Activated effector memory CD4-positive, alpha-beta T cell treated with Interleukin-2 at 50 U/mL for 16 hours (primary cell): ENCODE results near the gene IL7R.
"Not testable (repeated sequence)": the region's sequence is repeated elsewhere in the genome, so short reads cannot be mapped to it uniquely, and the experiment has no call there.

ENCODE experiments used
- DNase-seq: peaks from one replicate; pipeline ENCODE4 v3.0.0-alpha.2; 2020

IL7R gene

DNA sequence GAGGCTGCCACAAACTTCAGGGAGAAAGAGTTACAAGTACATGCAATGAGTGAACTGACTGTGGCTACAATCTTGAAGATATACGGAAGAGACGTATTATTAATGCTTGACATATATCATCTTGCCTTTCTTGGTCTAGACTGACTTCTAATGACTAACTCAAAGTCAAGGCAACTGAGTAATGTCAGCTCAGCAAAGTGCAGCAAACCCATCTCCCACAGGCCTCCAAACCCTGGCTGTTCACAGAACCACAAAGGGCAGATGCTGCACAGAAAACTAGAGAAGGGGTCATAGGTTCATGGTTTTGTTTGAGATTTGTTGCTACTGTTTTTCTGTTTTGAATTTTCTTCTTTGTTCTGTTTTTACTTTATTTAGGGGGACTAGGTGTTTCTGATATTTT lies 21.0 kb downstream of the IL7R start:
- DNase-seq: no peak

DNA sequence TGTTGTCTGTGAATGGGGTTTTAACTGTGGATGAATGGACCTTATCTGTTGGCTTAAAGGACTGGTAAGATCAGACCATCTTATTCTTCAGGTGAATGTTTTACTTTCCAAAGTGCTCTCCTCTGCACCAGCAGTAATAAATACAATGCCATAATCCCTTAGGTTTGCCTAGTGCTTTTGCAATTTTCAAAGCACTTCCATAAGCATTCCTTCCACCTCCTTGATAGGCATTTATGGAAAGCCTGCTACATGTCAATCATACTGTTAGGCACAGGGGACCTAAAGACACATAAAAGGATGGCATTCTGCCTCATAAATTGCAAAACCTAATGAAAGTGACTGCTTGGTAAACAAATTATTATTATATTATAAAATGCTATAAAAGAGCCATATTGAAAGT lies 21.4 kb downstream of the IL7R start:
- DNase-seq: no peak

DNA sequence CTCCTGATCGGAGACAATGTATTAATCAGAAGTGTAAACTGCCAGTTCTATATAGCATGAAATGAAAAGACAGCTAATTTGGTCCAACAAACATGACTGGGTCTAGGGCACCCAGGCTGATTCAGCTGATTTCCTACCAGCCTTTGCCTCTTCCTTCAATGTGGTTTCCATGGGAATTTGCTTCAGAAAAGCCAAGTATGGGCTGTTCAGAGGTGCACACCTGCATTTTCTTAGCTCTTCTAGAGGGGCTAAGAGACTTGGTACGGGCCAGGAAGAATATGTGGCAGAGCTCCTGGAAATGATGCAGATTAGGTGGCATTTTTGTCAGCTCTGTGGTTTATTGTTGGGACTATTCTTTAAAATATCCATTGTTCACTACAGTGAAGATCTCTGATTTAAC lies 22.4 kb downstream of the IL7R start:
- DNase-seq: no peak

DNA sequence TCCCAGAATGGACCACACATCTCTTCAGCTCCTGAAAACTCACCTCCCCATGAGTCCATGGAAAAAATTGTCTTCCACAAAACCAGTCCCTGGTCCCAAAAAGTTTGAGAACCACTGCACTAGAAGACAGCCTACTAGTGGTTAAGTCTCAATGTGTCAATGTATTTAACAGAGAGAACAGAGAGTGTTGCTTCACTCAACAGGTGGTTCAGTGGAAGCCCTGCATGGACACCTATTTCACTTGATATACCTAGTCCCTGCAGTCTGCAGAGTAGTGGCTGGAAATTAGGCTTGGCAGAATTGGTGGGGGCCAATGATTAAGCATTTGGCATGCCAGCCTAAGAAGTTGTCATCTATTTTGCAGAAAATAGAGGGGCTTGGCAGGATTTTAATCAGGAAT lies 23.0 kb downstream of the IL7R start:
- DNase-seq: no peak

- no peak for DNase-seq
Measured at GRCh38 chr5:35880156-35880555, 23.5 kb downstream of the IL7R start.

DNA sequence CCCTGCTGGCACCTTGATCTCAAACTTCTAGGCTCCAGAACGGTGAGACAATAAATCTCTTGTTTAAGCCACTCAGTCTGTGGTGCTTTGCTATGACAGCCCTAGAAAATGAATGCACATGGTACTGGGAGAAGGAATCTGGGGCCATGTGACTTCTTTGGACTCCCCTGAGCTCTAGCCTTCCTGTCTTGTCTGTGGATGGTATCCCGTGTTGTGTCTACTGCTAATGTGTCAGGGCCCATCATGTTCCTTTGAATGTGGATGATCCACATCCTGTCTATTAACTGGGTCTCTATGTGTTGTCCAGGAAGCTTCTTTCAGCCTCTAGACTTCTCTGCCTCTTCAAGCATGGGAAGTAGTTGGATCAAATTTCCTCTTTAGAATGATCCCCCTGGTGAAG lies 25.1 kb downstream of the IL7R start:
- DNase-seq: no peak

DNA sequence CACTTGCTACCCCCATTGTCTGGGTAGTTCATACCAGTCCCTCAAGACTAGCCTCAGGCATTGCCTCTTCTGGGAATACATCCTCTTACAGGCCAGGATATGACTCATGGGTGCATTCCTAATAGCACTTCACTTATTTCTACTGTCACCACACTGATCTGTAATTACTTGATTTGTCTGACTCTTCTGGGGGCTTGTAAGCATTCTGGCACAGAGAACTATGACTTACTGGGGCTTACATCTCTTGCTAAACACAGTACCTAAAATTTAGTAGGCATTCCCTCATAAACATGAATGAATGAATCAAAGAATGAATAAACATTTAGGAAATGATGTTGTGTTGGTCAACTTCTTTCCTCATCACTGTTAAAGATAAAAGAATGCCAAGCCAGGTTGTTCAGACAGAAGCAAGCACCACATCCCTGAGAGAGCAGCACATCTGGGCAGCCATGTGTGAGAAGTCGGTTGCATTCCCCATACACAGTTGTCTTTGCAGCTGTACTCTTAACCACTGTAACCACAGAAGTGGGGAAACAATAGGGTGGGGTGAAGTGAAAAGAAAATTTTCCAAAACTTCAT lies 27.6 kb downstream of the IL7R start:
- no peak for DNase-seq

GRCh38 chr5:35884773-35885172 lies 28.1 kb downstream of the IL7R start:
- no peak for DNase-seq

DNA sequence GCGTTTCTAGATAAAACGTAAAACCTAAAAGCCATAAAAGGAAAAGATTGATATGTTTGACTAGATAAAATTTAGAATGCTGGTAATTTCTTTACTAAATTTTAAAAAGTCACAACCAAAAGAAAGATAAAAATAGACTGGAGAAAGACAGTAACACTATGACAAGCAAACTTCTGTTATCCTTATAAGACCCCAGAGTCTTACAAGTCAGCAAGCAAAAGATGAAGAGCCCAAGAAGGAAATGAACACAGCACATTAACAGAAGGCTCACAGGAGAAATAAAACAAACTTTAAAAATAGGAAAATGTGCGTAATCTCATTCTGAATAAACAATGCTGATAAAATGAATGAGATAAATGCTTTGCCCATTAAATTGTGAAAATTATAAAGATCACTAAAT lies 29.7 kb downstream of the IL7R start:
- DNase-seq: no peak

DNA sequence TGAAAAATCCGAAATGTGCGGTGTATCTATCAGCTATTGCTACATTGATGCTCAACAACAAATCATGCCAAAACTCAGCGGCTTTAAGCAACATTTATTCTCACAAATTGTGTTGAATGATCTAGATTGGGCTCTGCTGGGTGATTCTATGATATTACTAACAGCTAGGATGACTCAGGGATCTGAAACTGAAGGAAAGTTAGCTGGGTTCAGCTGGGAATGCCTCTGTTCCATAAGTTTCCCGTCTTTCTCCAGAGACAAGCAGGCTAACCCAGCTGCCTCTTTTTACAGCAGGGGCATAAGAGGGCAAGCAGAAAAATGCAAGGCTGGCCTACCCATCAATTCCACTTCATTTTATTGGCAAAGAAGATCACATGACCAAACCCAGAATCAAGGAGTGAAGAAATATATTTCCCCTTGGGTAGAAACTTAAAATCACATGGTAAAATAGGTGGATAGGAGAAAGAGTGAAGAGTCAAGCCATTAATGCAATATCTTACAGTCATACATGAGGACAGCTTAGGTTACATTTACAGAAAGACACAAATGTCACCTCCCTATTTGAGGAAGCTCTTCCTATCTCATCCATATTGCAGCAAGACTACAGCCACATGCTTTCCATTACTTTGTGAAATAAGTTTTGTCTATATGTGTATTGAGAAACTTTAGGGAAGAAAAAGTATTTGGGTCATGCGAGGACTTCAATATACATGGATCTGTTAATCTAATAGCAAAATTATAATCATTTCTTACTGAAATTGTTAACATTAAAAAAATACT lies 30.8 kb downstream of the IL7R start:
- DNase-seq: no peak

DNA sequence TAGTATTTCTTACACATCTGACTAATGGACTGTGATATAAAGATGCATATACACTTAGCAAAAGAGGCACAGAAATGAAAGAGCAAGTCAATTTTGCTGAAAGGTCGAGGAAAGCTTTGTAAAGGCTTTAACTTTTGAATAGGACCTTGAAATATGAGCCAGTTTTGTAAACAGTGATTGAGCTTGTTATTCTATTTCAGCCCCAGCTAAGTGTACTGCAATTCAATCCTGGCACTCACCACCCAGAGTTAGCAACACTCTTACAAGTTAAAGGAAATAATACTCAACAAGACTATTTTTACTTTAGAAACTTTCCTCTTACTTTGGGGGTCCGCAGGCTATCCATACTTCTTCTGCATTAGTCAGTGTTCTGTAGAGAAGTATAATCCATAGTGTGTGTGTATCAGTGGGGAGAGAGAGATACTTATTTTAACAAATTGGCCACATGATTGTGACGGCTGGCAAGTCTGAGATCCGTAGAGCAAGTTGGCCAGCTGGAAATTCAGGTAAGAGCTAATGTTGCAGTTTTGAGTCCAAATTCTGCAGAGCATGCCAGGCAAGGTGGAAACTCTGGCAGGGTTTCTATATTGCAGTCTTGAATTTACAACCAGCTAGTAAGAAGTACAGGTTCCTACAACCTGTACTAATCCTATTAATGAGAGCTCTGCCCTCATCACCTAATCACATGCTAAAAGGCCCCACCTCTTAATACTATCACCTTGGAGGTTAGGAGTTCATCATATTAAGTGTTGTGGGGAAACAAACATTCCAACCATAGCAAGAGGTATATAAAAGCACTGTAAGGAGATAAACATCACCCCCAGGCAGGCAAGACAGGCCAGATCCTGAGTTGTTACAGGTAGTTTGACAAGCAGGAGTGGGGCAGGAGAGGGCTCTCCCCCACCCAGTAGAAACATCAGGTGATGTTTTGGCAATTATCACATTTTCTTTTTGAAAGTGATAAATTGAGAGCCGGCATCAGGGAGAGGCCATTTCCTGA lies 33.6 kb downstream of the IL7R start:
- no peak for DNase-seq

GRCh38 chr5:35892799-35893198 lies 36.1 kb downstream of the IL7R start:
- DNase-seq: not testable (repeated sequence)

DNA sequence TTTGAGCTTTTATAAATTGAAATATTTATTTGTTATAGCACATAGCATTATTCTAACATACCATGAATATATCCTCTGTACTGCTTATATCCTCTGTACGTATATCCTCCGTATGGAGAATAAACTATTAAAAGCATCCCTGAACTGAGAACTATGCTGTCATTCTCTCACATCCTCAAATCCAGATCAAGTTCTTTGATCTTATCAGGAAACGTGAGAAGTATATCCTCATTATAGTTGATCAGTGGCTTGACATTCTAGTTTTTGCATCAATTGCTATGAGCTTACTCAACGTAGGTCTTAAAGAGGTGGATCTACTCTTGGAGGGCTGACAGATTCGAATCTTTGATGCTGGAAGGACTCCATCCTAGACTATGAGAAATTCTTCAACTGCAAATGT lies 37.4 kb downstream of the IL7R start:
- DNase-seq: no peak

DNA sequence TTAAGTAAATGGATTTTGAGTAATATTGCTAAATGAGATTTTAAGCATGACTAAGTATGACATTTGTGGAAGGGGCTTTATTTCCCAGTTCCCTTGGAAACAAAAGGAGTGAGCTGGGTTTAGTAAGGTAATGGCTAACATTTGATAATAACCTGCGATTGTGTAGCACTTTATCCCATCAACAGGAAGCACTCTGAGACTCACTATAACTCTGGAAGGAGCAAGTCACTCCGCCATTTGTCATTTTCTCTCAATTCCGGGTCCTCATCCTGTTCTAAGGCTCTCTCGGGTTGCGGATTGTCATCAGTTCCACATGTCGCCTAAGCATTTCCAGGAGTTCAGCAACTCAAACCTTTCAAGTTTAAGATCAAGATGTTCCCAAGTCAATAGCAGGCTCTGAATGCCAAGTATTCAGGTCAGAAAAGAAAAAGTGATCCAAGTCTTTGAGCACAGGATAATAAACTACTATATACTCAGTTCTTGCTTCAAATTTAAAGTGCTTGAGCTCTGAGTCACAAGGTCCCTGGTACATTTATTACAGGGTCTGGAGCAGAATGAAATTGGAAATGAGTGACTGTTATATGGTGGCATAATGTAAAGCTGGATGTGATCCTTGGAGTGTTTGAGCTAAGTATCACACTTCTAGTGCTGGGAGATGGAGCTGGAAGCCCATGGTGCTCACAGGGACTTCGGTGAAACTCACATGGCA lies 42.4 kb downstream of the IL7R start:
- no peak for DNase-seq

DNA sequence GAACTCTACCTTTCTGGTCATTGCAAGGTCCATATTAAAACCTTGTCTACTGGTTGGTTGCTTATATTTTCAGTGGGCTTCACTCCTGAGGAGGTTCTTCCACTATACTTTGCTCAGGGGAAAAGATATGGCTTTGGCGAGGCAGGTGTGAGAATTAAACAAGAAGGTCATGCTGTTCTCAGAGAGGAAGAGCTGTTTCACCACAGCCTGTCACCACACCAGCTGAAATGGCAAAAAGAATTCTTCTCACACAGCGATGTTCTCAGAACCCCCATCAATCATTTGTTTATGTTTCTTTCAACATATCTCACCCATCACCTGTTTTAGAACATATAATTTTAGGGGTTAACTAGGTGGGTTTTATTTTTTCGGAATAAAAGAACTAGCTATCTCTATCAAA lies 43.1 kb downstream of the IL7R start:
- no peak for DNase-seq

- DNase-seq: no peak
Measured at GRCh38 chr5:35900972-35901695, 44.4 kb downstream of the IL7R start.

GRCh38 chr5:35902046-35902672 lies 45.5 kb downstream of the IL7R start:
- DNase-seq: no peak

DNA sequence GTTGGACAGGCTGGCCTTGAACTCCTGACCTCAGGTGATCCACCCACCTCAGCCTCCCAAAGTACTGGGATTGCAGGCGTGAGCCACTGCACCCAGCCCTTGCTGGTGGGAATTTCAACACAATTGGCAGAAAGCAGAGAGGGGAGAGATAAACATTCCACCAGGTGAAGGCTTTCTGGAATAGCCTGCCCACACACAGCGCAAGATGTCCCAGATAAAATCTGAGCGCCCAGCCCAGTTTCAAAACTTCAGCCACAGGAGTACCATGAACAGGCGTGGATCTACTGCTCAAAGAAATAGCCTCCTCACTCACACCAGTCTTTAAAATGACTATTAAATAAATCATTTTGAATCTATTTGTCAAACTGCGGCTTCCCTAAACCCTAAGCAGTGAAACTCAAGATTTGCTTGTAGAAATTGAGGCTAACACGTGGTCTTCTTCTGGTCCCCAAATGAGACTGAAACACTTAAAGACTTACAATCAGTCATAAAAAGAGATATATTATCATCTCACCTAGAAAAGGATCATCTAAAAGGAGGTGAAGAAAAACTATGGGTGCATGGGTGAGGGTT lies 47.0 kb downstream of the IL7R start:
- no peak for DNase-seq

- no peak for DNase-seq
Measured at GRCh38 chr5:35904443-35905132, 47.9 kb downstream of the IL7R start.

GRCh38 chr5:35908228-35908627 lies 51.5 kb downstream of the IL7R start:
- DNase-seq: no peak

GRCh38 chr5:35908814-35909213 lies 52.1 kb downstream of the IL7R start:
- no peak for DNase-seq
